Measurements from ENCODE around the gene OR10H1.
"Not testable (repeated sequence)": the region's sequence is repeated elsewhere in the genome, so short reads cannot be mapped to it uniquely, and the experiment has no call there.

OR10H1 gene

DNA sequence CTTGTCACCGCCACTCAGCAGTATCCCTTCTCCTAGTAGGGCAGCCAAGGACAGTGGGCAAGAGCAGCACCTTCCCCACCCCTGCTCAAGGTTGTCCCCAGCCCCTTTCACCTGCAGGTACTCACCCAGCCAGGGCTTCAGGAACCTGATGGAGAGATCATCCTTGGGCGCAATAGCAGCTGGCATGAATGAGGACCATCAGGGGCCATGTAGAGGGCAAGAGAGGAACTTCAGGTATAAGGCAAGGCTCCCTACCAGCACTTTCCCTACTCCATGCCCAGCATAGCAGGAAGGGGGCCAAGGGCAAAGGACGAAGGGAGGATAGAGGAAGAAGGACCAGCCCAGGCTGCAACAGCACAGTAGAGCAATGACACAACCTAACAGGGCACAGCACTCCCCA is 41.3 kb downstream of the OR10H1 start:
- not testable (repeated sequence) for DNase-seq (ENCODE audit: low read depth)

GRCh38 chr19:15769586-15769985 is 45.9 kb downstream of the OR10H1 start:
- no peak for DNase-seq (ENCODE audit: low read depth)

DNA sequence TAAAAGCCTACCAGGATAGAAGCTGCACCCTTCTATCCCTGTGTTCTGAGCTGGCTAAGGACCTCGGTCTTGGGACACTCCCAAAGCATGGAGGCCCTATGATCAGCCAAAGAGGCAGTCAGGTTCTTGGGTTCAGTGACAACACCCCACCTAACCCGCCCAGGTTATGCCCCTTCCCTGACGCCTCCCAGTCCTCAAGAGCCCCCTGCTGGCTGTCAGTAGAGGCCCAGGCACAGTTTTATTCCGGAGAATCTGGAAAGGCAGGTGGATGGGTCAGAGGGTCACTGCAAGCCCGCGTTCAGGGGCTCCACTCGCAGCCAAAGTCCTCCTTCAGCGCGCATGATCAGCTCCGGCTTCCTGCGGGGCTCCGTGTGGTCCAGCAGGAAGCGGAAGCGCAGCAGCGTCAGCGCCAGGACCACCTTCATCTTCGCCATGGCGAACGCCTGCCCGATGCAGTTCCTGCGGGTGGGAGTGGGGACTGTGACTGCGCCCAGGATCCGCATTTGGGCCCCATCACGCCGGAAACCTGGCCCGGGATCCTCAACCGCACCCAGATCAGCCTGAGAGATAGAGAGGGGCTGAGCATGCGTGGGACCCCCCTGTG is 55.4 kb downstream of the OR10H1 start:
- DNase-seq (ENCODE audit: low read depth): no peak

DNA sequence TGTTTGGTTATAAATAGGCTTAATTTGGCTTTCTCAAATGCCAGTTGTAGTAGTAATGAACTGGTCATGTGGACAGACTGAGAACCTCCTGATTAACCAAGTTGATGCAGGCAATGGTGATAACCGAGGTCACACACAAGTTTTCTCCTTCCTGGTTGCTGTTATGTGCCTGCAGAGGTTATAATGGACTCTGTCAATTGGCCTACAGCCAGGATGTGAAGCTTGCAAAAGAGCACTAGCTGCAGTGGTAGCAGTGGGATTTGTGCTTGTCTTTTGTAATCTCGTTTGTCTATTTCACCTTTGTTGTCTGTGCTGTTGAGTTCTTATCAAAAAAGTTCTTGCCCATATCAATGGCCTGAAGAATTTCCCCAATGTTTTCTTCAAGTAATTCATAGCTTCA is 57.1 kb downstream of the OR10H1 start:
- no peak for DNase-seq (ENCODE audit: low read depth)

Measured in activated gamma-delta T cell treated with anti-CD3 and anti-CD28 coated beads, Interleukin-2, amount 50 U/mL, for 16 hours (primary cell).